LNCAP (cell line): ENCODE measurements around the gene AATK.

Experiments
- CTCF ChIP-seq: fragments of 450-650 bp; IDR thresholded peaks from 2 replicates; pipeline ENCODE4 v1.5.1; 2017; ENCODE audit warnings: mild to moderate bottlenecking

AATK gene

GRCh38 chr17:81166033-81166492 is at the start of gene AATK:
AATK (minus strand) TSS chr17:81166221; CDS start chr17:81165992, 229 bp downstream.
- no peak for TF ChIP-seq CTCF

- no peak for TF ChIP-seq CTCF
Observed at GRCh38 chr17:81213978-81214377, 48.0 kb upstream of the AATK start.

- TF ChIP-seq CTCF, result no peak
Observed at GRCh38 chr17:81212365-81212764, 46.3 kb upstream of the AATK start.

GRCh38 chr17:81210868-81211267 is 44.8 kb upstream of the AATK start:
- TF ChIP-seq CTCF, result no peak

- no peak for TF ChIP-seq CTCF
Observed at GRCh38 chr17:81210466-81210865, 44.4 kb upstream of the AATK start.

GRCh38 chr17:81209141-81209540 is 43.1 kb upstream of the AATK start:
- no peak for TF ChIP-seq CTCF

GRCh38 chr17:81208651-81209050 is 42.6 kb upstream of the AATK start:
- no peak for TF ChIP-seq CTCF
